Testis (tissue), 3 donors: ENCODE measurements around the gene L3HYPDH. TPM values are rescaled to one million over a fixed set of nuclear protein-coding genes. Genes with fewer than 3 reads are reported as not detected.

ENCODE experiments used
- DNase-seq: peaks from one replicate; pipeline ENCODE4 v3.0.0-alpha.2; 2019
- H3K27ac ChIP-seq, 2 donors: fragments of 200-600 bp; sonication (generic); one replicate each; pipeline ENCODE4 v1.5.1; 2019
- H3K27me3 ChIP-seq: fragments of 200-600 bp; sonication (generic); one replicate; pipeline ENCODE4 v1.5.1; 2019
- H3K36me3 ChIP-seq: fragments of 200-600 bp; sonication (generic); one replicate; pipeline ENCODE4 v1.5.1; 2017; ENCODE audit warnings: low read depth; ENCODE audit errors: missing control alignments
- H3K4me1 ChIP-seq: fragments of 200-600 bp; sonication (generic); one replicate; pipeline ENCODE4 v1.5.1; 2019
- H3K4me3 ChIP-seq, 2 donors: fragments of 200-600 bp; sonication (generic); one replicate each; pipeline ENCODE4 v1.5.1; 2017 to 2019
- H3K9me3 ChIP-seq: fragments of 200-600 bp; sonication (generic); one replicate; pipeline ENCODE4 v1.5.1; 2017
- CTCF ChIP-seq, 3 experiments: fragments of 450-650 bp in 2 of 3; fragments of 200-600 bp in 1 of 3; sonication (generic) in 1 of 3; IDR thresholded peaks; one replicate each; pipeline ENCODE4 v1.5.1; 2016 to 2019; ENCODE audit warnings: antibody characterized with exemption in 3 of 3, mild to moderate bottlenecking in 2 of 3, moderate library complexity in 1 of 3
- POLR2A ChIP-seq: fragments of 450-650 bp; IDR thresholded peaks from one replicate; pipeline ENCODE4 v1.6.1; 2017; ENCODE audit warnings: antibody characterized with exemption, mild to moderate bottlenecking, moderate library complexity
- WGBS, 2 donors: methylation state at CpG; one replicate each; pipeline ENCODE4 v1.1.5; 2018; 5-methylcytosine and 5-hydroxymethylcytosine counted together
- intact Hi-C: fragments of 100-400 bp; cut with DNase I; formaldehyde crosslinking; loops from one replicate; pipeline ENCODE4 v1.15.1; 2023; ENCODE audit warnings: low total_unique reads
- polyA plus RNA-seq: library from polyadenylated mRNA; stranded (reverse); fragments of 350-450 nt; fragmentation: Illumina TruSeq; extraction: RNeasy Lipid Tissue Mini Kit (QIAGEN cat#74804); gene quantifications from one replicate; pipeline ENCODE4 v1.2.3, GENCODE V29; 2014; ENCODE audit warnings: low read depth, low replicate concordance; ENCODE audit not compliant: insufficient read depth
- total RNA-seq, 2 donors: library from RNA; depleted of rRNA; stranded (reverse); fragments of >200 nt; gene quantifications; one replicate each; pipeline ENCODE4 v1.2.3, GENCODE V29; 2016

Gene L3HYPDH
- total and polyA plus RNA-seq, 3 donors from 2014 or later: 48.2 to 74.3 (median 63.2) TPM

DNA sequence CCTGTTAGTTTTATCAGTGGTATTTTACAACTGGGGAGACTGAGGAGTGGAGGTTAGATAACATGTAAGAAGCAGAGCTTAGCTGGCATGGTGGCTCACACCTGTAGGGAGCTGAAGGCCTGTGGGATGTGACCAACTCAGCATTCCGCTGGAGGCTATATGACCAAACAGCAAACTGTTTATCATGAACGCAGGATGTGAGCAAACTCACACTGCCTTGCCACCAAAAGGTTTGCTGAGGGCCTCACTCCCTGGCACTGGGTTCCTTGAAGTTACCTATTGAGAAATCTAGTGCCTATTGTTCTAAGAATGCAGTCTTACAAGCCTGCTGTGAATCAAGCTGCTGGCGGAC is 23.5 kb upstream of the L3HYPDH start:
- H3K27ac ChIP-seq: no peak overlapping the region
- H3K27me3 ChIP-seq: no peaks in the 10 kb centered on the region
- TF ChIP-seq POLR2A (no peak), CTCF (IDR thresholded peaks at IDR 0.05) (no peak)
- H3K4me1 ChIP-seq: no peaks in the 10 kb centered on the region
- no peak for DNase-seq
- H3K9me3 ChIP-seq: no peaks in the 10 kb centered on the region
- intact Hi-C loops: no loop called here
- H3K36me3 ChIP-seq: no peaks in the 10 kb centered on the region
- WGBS, 2 donors: 85 to 97% methylated on average over 3 of the region's 3 CpGs
- H3K4me3 ChIP-seq: no peak overlapping the region

GRCh38 chr14:59507063-59507751 is 23.0 kb upstream of the L3HYPDH start:
- Histone ChIP-seq H3K4me1 (no peaks in the 10 kb centered on the region), H3K4me3 (no peak overlapping the region), H3K27ac (no peak overlapping the region), H3K27me3 (no peaks in the 10 kb centered on the region), H3K36me3 (no peaks in the 10 kb centered on the region), H3K9me3 (no peaks in the 10 kb centered on the region)
- DNase-seq: peak; percentile 85
- intact Hi-C loops: no loop called here
- TF ChIP-seq CTCF (IDR thresholded peaks at IDR 0.05) (peak; percentile 52 to 71 (median 67)), POLR2A (no peak)

- DNase-seq: no peak
- H3K4me1 ChIP-seq: no peaks in the 10 kb centered on the region
- no peaks in the 10 kb centered on the region for H3K27me3 ChIP-seq
- intact Hi-C loops: no loop called here
- no peaks in the 10 kb centered on the region for H3K9me3 ChIP-seq
- no peak overlapping the region for H3K4me3 ChIP-seq
- H3K27ac ChIP-seq: no peak overlapping the region
- no peaks in the 10 kb centered on the region for H3K36me3 ChIP-seq
- WGBS, 2 donors: 60 to 67% methylated on average over 4 of the region's 4 CpGs
- no peak for TF ChIP-seq POLR2A
- TF ChIP-seq CTCF (IDR thresholded peaks at IDR 0.05): no peak
These were observed 19.0 kb upstream of the L3HYPDH start for GRCh38 chr14:59503256-59503655.

- H3K27me3 ChIP-seq: no peaks in the 10 kb centered on the region
- no peak for DNase-seq
- no peak overlapping the region for H3K4me3 ChIP-seq
- intact Hi-C loops: no loop called here
- no peaks in the 10 kb centered on the region for H3K4me1 ChIP-seq
- WGBS, 2 donors: 86 to 92% methylated on average over 3 of the region's 3 CpGs
- TF ChIP-seq CTCF (IDR thresholded peaks at IDR 0.05) (no peak), POLR2A (no peak)
- no peak overlapping the region for H3K27ac ChIP-seq
- H3K36me3 ChIP-seq: no peaks in the 10 kb centered on the region
- no peaks in the 10 kb centered on the region for H3K9me3 ChIP-seq
These were observed 16.5 kb upstream of the L3HYPDH start for GRCh38 chr14:59500732-59501131.

DNA sequence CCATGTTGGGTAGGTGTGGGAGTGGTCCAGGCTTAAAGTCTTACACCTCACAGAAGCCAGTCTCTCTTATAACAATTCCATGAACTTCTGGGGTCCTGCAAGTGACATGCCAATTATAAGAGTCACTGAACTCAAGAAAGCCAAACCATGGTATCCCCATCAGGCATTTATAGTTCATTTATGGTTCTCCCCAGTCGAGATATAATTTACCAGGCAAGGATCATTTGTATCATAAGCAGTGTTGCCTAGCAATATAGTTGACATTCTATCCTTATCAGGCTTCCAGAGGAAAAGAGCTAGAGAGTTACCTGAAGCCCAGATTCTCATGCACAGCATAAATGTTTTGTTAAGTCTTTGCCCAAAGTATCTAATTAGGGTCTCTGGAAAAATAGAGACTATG is 8.2 kb upstream of the L3HYPDH start:
- DNase-seq: no peak
- no peak overlapping the region for H3K27ac ChIP-seq
- no peaks in the 10 kb centered on the region for H3K9me3 ChIP-seq
- intact Hi-C loops: no loop called here
- 87 to 90% methylated on average over 1 of the region's 1 CpG for WGBS, 2 donors
- H3K36me3 ChIP-seq: no peaks in the 10 kb centered on the region
- TF ChIP-seq CTCF (IDR thresholded peaks at IDR 0.05): no peak
- TF ChIP-seq POLR2A: no peak
- no peaks in the 10 kb centered on the region for H3K27me3 ChIP-seq
- no peaks in the 10 kb centered on the region for H3K4me1 ChIP-seq
- H3K4me3 ChIP-seq: no peak overlapping the region
